Measurements from ENCODE around the gene PROB1. TPM values are rescaled to one million over a fixed set of nuclear protein-coding genes. Genes with fewer than 3 reads are reported as not detected.
A peak's percentile ranks its signal among the peaks of the same experiment; 100 is the strongest.

PROB1 gene
- total and polyA plus RNA-seq, 2 of the 13 experiments (the other 11 are each of a cell fraction or from before 2014, with no cell fraction given) = 0.69 to 1.1 TPM

DNA sequence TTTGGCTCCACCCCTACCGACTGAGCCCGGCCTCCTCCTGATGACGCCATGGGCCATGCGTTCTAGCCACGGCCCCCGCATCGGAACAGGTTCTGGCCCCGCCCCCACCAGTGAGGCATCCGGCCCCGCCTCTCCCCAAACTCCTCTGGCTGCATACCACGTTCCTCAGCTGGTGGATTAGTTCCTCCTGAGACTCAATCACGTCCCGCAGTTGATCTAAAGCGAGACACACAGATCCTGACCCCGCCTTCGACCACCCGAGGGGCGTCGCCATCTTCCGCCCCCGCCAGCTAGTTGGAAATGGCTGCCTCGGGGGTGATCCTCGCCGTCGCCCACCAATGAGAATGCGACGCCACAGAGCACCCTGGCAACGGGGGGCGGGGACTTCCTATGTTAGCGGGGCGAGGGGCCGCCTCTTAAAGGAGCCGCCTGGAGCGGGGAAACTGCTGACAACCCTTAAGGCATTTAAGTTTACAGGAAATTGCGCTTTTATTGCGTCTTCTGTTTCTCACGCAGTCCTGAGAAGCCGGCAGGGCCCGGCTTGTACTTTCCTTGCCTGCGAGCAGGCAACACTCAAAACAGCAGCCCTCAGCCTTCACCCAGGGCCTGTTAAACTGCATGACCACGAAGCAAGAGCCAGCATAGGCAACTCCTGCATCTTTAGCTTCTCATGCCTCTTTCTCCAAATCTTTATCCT lies 9.0 kb upstream of the PROB1 start, which contains the start of gene SPATA24 (continued):
- TF ChIP-seq ZUFSP (CRISPR knock-in tag; IDR thresholded peaks at IDR 0.05; ENCODE audit: borderline replicate concordance) (no peak), PITX1 (CRISPR knock-in tag; IDR thresholded peaks at IDR 0.05) (peak; percentile 53), GTF3A (CRISPR knock-in tag; conservative IDR thresholded peaks at IDR 0.05) (no peak), DMAP1 (CRISPR knock-in tag; IDR thresholded peaks at IDR 0.05) (peak; percentile 46; the same call in 1 of the 2 replicates), ELF4 (CRISPR knock-in tag; IDR thresholded peaks at IDR 0.05; ENCODE audit: borderline replicate concordance) (no peak), ZNF713 (CRISPR knock-in tag; IDR thresholded peaks at IDR 0.05) (no peak), CREBL2 (CRISPR knock-in tag; IDR thresholded peaks at IDR 0.05; ENCODE audit: borderline replicate concordance) (0 out of 2 replicates have a peak, but pooled peaks have one; percentile 60), ZNF772 (CRISPR knock-in tag; IDR thresholded peaks at IDR 0.05) (0 out of 2 replicates have a peak, but pooled peaks have one; percentile 33), TRIM24 (CRISPR knock-in tag; IDR thresholded peaks at IDR 0.05) (no peak), PRMT3 (CRISPR knock-in tag; IDR thresholded peaks at IDR 0.05; ENCODE audit: borderline replicate concordance, low read depth) (no peak), ARHGAP35 (CRISPR knock-in tag; IDR thresholded peaks at IDR 0.05; ENCODE audit: borderline replicate concordance) (0 out of 2 replicates have a peak, but pooled peaks have one; percentile 23), ZBTB3 (CRISPR knock-in tag; IDR thresholded peaks at IDR 0.05; ENCODE audit: borderline replicate concordance, low read depth) (no peak), SPEN (CRISPR knock-in tag; IDR thresholded peaks at IDR 0.05; ENCODE audit: low read depth) (0 out of 2 replicates have a peak, but pooled peaks have one; percentile 41), ISX (CRISPR knock-in tag; conservative IDR thresholded peaks at IDR 0.05) (no peak), ZEB1 (IDR thresholded peaks at IDR 0.05; ENCODE audit: insufficient replicate concordance, low read depth) (no peak), KLF6 (CRISPR knock-in tag; IDR thresholded peaks at IDR 0.05) (no peak), ATF5 (CRISPR knock-in tag; IDR thresholded peaks at IDR 0.05; ENCODE audit: low read depth) (no peak), ZBTB14 (CRISPR knock-in tag; IDR thresholded peaks at IDR 0.05) (no peak), ZNF678 (CRISPR knock-in tag; IDR thresholded peaks at IDR 0.05) (no peak), SP140L (CRISPR knock-in tag; IDR thresholded peaks at IDR 0.05; ENCODE audit: borderline replicate concordance) (no peak), ARID2 (CRISPR knock-in tag; IDR thresholded peaks at IDR 0.05; ENCODE audit: borderline replicate concordance) (no peak), JUNB (CRISPR knock-in tag; IDR thresholded peaks at IDR 0.05; ENCODE audit: borderline replicate concordance) (no peak)
- TF ChIP-seq, protein P1, sequence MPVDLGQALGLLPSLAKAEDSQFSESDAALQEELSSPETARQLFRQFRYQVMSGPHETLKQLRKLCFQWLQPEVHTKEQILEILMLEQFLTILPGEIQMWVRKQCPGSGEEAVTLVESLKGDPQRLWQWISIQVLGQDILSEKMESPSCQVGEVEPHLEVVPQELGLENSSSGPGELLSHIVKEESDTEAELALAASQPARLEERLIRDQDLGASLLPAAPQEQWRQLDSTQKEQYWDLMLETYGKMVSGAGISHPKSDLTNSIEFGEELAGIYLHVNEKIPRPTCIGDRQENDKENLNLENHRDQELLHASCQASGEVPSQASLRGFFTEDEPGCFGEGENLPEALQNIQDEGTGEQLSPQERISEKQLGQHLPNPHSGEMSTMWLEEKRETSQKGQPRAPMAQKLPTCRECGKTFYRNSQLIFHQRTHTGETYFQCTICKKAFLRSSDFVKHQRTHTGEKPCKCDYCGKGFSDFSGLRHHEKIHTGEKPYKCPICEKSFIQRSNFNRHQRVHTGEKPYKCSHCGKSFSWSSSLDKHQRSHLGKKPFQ (CRISPR knock-in tag; IDR thresholded peaks at IDR 0.05; ENCODE audit: insufficient replicate concordance) = no peak
